GM23338 (cell line): ENCODE measurements around the gene NCAN. TPM values are rescaled to one million over a fixed set of nuclear protein-coding genes. Genes with fewer than 3 reads are reported as not detected.

Experiments
- ATAC-seq: fragments of 200-7000 bp; cut with Tn5 transposase; 3 replicates; pipeline ENCODE4 v1.9.1; 2020
- DNase-seq: peaks from one replicate; pipeline ENCODE4 v3.0.0-alpha.2; 2015; ENCODE audit warnings: low spot score
- H2AFZ ChIP-seq: fragments of 200-600 bp; sonication (generic); 2 replicates; pipeline ENCODE4 v1.8.0; 2016; ENCODE audit warnings: antibody characterized with exemption, mild to moderate bottlenecking, moderate library complexity
- H3F3A ChIP-seq: fragments of 200-600 bp; sonication (generic); replicated peaks from 2 replicates; pipeline ENCODE4 v1.8.0; 2017; ENCODE audit warnings: antibody characterized with exemption, mixed run types, low read depth
- H3K27ac ChIP-seq: fragments of 200-600 bp; sonication (generic); 2 replicates; pipeline ENCODE4 v1.6.1; 2016; ENCODE audit warnings: low read depth
- H3K27me3 ChIP-seq: fragments of 200-600 bp; sonication (generic); 2 replicates; pipeline ENCODE4 v1.8.0; 2016; ENCODE audit warnings: mild to moderate bottlenecking, mixed run types, moderate library complexity; ENCODE audit not compliant: insufficient read depth
- H3K36me3 ChIP-seq: fragments of 200-600 bp; sonication (generic); 2 replicates; pipeline ENCODE4 v1.8.0; 2016; ENCODE audit warnings: mild to moderate bottlenecking; ENCODE audit not compliant: insufficient read depth
- H3K4me1 ChIP-seq: fragments of 200-600 bp; sonication (generic); 2 replicates; pipeline ENCODE4 v1.8.0; 2016; ENCODE audit warnings: mild to moderate bottlenecking, moderate library complexity; ENCODE audit not compliant: insufficient read depth
- H3K4me2 ChIP-seq: fragments of 200-600 bp; sonication (generic); 2 replicates; pipeline ENCODE4 v1.7.1; 2017; ENCODE audit warnings: mixed run types
- H3K4me3 ChIP-seq: fragments of 200-600 bp; sonication (generic); 2 replicates; pipeline ENCODE4 v1.6.1; 2016; ENCODE audit warnings: mixed run types
- H3K79me2 ChIP-seq: fragments of 200-600 bp; sonication (generic); replicated peaks from 2 replicates; pipeline ENCODE4 v1.8.0; 2017; ENCODE audit warnings: mild to moderate bottlenecking; ENCODE audit not compliant: insufficient read depth
- H3K9me2 ChIP-seq: fragments of 200-600 bp; sonication (generic); 2 replicates; pipeline ENCODE4 v1.8.0; 2017; ENCODE audit not compliant: insufficient read depth
- H4K20me1 ChIP-seq: fragments of 200-600 bp; sonication (generic); replicated peaks from 2 replicates; pipeline ENCODE4 v1.8.0; 2017; ENCODE audit warnings: mild to moderate bottlenecking; ENCODE audit not compliant: insufficient read depth
- H3K27ac Mint-ChIP-seq: 2 replicates; pipeline ENCODE4 v1.8.0; 2020; ENCODE audit warnings: inconsistent platforms, mild to moderate bottlenecking, moderate library complexity, mixed read lengths
- H3K27me3 Mint-ChIP-seq: 3 replicates; pipeline ENCODE4 v1.8.0; 2022; ENCODE audit warnings: low read depth, mild to moderate bottlenecking, moderate library complexity, mixed read lengths, inconsistent platforms; ENCODE audit not compliant: insufficient read depth, poor library complexity
- H3K36me3 Mint-ChIP-seq: 3 replicates; pipeline ENCODE4 v1.8.0; 2021; ENCODE audit warnings: low read depth, mild to moderate bottlenecking, inconsistent platforms, moderate library complexity, mixed read lengths
- H3K4me1 Mint-ChIP-seq: 3 replicates; pipeline ENCODE4 v1.8.0; 2020; ENCODE audit warnings: mild to moderate bottlenecking, inconsistent platforms, mixed read lengths
- H3K4me3 Mint-ChIP-seq: 3 replicates; pipeline ENCODE4 v1.8.0; 2021; ENCODE audit warnings: moderate library complexity, mild to moderate bottlenecking, inconsistent platforms, mixed read lengths
- H3K9me3 Mint-ChIP-seq: 3 replicates; pipeline ENCODE4 v1.8.0; 2020; ENCODE audit warnings: moderate library complexity, mild to moderate bottlenecking, inconsistent platforms, mixed read lengths
- CTCF ChIP-seq, 2 experiments: fragments of 200-600 bp in 1 of 2; sonication (generic) in 1 of 2; conservative IDR thresholded peaks; 2 replicates each; pipeline versions ENCODE4 v1.5.1 to v1.6.1; 2016 to 2017; ENCODE audit warnings: antibody characterized with exemption in 2 of 2, low read depth in 2 of 2, mild to moderate bottlenecking in 2 of 2, moderate library complexity in 1 of 2
- EZH2 ChIP-seq: fragments of 200-600 bp; sonication (generic); IDR thresholded peaks from one replicate; pipeline ENCODE4 v1.8.0; 2017; ENCODE audit warnings: antibody characterized with exemption, mild to moderate bottlenecking, low read depth; ENCODE audit not compliant: unreplicated experiment
- EZH2phosphoT487 ChIP-seq: fragments of 200-600 bp; sonication (generic); IDR thresholded peaks from one replicate; pipeline ENCODE4 v1.8.1; 2018; ENCODE audit warnings: antibody characterized with exemption; ENCODE audit not compliant: unreplicated experiment
- NANOG ChIP-seq: IDR thresholded peaks from 2 replicates; pipeline ENCODE4 v1.6.1; 2016; ENCODE audit warnings: antibody characterized with exemption, borderline replicate concordance
- POLR2AphosphoS5 ChIP-seq: IDR thresholded peaks from 2 replicates; pipeline ENCODE4 v1.6.1; 2016; ENCODE audit warnings: antibody characterized with exemption, low read depth
- ZNF114 ChIP-seq: fragments of 250-450 bp; sonication (Bioruptor Pico); IDR thresholded peaks from 2 replicates; pipeline ENCODE4 v1.5.0; 2020; ENCODE audit warnings: mild to moderate bottlenecking, moderate library complexity
- ZNF331 ChIP-seq: fragments of 250-450 bp; sonication (Bioruptor Pico); IDR thresholded peaks from 2 replicates; pipeline ENCODE4 v1.5.0; 2020; ENCODE audit warnings: low read depth, mild to moderate bottlenecking, moderate library complexity
- ZNF462 ChIP-seq: fragments of 250-450 bp; sonication (Bioruptor Pico); IDR thresholded peaks from 2 replicates; pipeline ENCODE4 v1.5.0; 2020; ENCODE audit warnings: mild to moderate bottlenecking, moderate library complexity
- polyA plus RNA-seq: library from polyadenylated mRNA; unstranded; fragments of >200 nt; fragmentation: Nextera tagmentation; extraction: Ambion mirVana; gene quantifications from 2 replicates; pipeline ENCODE4 v1.2.1, GENCODE V29; 2016
- total RNA-seq: library from RNA; depleted of rRNA; stranded (reverse); fragments of >200 nt; shearing (Covaris generic); gene quantifications from 2 replicates; pipeline ENCODE4 v1.2.3, GENCODE V29; 2014

NCAN gene
- total and polyA plus RNA-seq, 2 experiments from 2014 or later, result 1.8 to 9.4 TPM

GRCh38 chr19:19258589-19259338 lies 47.0 kb downstream of the NCAN start (continued):
- no peak for TF ChIP-seq ZNF462 (CRISPR knock-in tag)
- TF ChIP-seq ZNF114, result no peak
- no peak for TF ChIP-seq NANOG
- no peak for TF ChIP-seq CTCF (conservative IDR thresholded peaks at IDR 0.05; ENCODE audit: low read depth in 2 of 2)
- TF ChIP-seq EZH2phosphoT487, result no peak
- no peak for TF ChIP-seq EZH2

- ATAC-seq (peak; percentile 39), DNase-seq (peak; percentile 89)
- Histone ChIP-seq H4K20me1 (no peaks in the 10 kb centered on the region; the same call in 1 of the 2 replicates), H3K4me2 (no peak overlapping the region), H3K27me3 (peaks cover 33% of the 10 kb centered on the region), H3F3A (peaks cover 6% of the 10 kb centered on the region; the same call in 1 of the 2 replicates), H3K4me1 (peaks cover 13% of the 10 kb centered on the region), H3K36me3 (no peaks in the 10 kb centered on the region), H3K9me2 (no peaks in the 10 kb centered on the region), H3K4me3 (no peak overlapping the region), H3K79me2 (no peaks in the 10 kb centered on the region), H3K27ac (no peak overlapping the region), H2AFZ (no peak overlapping the region)
- H3K27me3 Mint-ChIP-seq, result peaks cover 39% of the 10 kb centered on the region
- H3K27ac Mint-ChIP-seq, result no peak overlapping the region
- TF ChIP-seq POLR2AphosphoS5 (peak; percentile 35; the same call in 1 of the 2 replicates), ZNF331 (CRISPR knock-in tag) (no peak)
- H3K9me3 Mint-ChIP-seq, result peaks cover 7% of the 10 kb centered on the region
- H3K36me3 Mint-ChIP-seq, result peaks cover 29% of the 10 kb centered on the region
- peak overlapping the region; percentile 55 for H3K4me3 Mint-ChIP-seq
- H3K4me1 Mint-ChIP-seq, result peaks cover 21% of the 10 kb centered on the region
Observed at GRCh38 chr19:19259741-19260140, 48.0 kb downstream of the NCAN start.
